Measurements from ENCODE around the gene MYLK. TPM values are rescaled to one million over a fixed set of nuclear protein-coding genes. Genes with fewer than 3 reads are reported as not detected.

Gene MYLK, protein sequence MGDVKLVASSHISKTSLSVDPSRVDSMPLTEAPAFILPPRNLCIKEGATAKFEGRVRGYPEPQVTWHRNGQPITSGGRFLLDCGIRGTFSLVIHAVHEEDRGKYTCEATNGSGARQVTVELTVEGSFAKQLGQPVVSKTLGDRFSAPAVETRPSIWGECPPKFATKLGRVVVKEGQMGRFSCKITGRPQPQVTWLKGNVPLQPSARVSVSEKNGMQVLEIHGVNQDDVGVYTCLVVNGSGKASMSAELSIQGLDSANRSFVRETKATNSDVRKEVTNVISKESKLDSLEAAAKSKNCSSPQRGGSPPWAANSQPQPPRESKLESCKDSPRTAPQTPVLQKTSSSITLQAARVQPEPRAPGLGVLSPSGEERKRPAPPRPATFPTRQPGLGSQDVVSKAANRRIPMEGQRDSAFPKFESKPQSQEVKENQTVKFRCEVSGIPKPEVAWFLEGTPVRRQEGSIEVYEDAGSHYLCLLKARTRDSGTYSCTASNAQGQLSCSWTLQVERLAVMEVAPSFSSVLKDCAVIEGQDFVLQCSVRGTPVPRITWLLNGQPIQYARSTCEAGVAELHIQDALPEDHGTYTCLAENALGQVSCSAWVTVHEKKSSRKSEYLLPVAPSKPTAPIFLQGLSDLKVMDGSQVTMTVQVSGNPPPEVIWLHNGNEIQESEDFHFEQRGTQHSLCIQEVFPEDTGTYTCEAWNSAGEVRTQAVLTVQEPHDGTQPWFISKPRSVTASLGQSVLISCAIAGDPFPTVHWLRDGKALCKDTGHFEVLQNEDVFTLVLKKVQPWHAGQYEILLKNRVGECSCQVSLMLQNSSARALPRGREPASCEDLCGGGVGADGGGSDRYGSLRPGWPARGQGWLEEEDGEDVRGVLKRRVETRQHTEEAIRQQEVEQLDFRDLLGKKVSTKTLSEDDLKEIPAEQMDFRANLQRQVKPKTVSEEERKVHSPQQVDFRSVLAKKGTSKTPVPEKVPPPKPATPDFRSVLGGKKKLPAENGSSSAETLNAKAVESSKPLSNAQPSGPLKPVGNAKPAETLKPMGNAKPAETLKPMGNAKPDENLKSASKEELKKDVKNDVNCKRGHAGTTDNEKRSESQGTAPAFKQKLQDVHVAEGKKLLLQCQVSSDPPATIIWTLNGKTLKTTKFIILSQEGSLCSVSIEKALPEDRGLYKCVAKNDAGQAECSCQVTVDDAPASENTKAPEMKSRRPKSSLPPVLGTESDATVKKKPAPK (N-terminal part only)
- 26.6 TPM for total RNA-seq

DNA sequence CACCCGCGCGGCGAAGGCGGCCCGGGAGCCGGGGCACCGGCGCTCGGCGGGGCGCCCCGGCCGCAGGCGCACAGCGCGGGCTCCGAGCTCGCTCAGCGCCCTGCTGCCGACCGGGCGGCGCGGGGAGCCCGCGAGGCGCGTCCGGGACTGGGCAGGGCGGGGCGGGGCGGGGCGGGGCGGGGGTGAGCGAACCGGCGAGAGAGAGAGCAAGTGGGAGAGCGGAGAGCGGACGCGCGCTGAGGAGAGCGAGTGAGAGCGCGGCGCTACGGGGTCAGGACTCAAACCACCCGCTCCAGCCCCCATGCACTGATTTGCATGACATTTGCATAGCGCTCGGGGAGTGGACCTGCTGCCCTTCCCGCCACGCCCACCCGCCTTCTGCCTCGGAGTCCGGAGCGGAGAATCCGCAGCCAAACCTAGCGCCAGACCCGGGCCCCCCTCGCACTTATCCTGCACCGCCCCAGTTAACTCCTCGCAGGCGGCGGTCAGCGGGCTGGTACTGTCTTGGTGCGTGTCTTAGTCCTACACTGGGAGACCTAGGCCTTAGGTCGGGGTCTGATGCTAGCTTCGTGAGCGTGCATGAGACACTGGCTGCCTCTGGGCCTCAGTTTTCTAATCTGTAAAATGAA is at the start of gene MYLK:
Gene MYLK, minus strand, starts transcription at position 130 of the 629 bp plus-strand sequence. CDS start 90,491 bp downstream, outside the sequence.
- H3K27ac ChIP-seq (ENCODE audit: low read depth, low read length), result no peak within 1 kb of the TSS
- H3K4me1 ChIP-seq (ENCODE audit: control insufficient read depth in 3 of 3, insufficient read depth in 3 of 3, low read length in 3 of 3), result peaks cover 3 to 10% (median 8%) of the 10 kb centered on the region in 3 donors
- H3K4me3 ChIP-seq (ENCODE audit: low read length in 3 of 3), result peak within 1 kb of the TSS; percentile 61 to 70 (median 66)
- H3K9me3 ChIP-seq (ENCODE audit: control insufficient read depth in 3 of 3, low read length in 3 of 3), result no peaks in the 10 kb centered on the region
- H3K27me3 ChIP-seq (ENCODE audit: control insufficient read depth in 3 of 3, insufficient read depth in 3 of 3, low read length in 3 of 3), result peaks cover 0 to 2% (median 0%) of the 10 kb centered on the region in 3 donors
- H3K36me3 ChIP-seq (ENCODE audit: control insufficient read depth in 3 of 3, insufficient read depth in 3 of 3, low read length in 3 of 3), result no peaks in the 10 kb centered on the region
- peak within 1 kb of the TSS; percentile 45 to 58 (median 51) for H3K9ac ChIP-seq (ENCODE audit: low read depth in 1 of 3, low read length in 3 of 3)

DNA sequence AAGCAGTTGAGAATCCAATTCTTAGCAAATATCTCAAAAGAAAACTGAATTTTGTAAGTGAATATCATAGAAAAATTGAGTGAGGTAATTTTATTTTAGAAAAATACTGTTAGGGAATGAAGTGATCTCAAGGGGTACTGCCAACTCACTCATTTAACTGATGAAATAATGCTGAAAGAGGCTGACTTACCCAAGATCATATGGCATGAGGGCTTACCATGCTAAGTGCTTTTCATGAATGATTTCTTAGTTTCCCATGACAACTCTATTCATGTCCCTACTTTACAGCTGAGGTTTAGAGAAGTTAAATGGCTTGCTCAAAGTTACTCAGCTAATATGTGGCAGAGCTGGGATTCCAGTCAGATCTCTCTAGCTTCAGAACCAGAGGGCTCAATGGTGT is 46.3 kb upstream of the MYLK start:
- H3K36me3 ChIP-seq (ENCODE audit: control insufficient read depth in 3 of 3, insufficient read depth in 3 of 3, low read length in 3 of 3), result peaks cover 2 to 9% (median 4%) of the 10 kb centered on the region in 3 donors

DNA sequence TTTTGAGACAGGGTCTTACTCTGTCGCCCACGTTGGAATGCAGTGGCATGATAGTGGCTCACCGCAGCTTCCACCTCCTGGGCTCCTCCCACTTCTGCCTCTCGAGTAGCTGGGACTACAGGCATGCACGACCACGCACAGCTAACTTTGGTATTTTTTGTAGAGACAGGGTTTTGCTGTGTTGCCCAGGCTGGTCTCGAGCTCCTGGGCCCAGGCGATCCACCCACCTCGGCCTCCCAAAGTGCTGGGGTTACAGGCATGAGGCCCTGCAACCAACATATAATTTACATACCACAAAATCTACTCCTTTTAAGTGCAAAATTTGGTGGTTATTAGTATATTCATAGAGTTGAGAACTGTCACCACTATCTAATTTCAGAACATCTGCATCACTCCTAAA is 45.2 kb upstream of the MYLK start:
- Histone ChIP-seq H3K36me3 (ENCODE audit: control insufficient read depth in 3 of 3, insufficient read depth in 3 of 3, low read length in 3 of 3) (peaks cover 2 to 12% (median 4%) of the 10 kb centered on the region in 3 donors), H3K4me1 (ENCODE audit: control insufficient read depth in 3 of 3, insufficient read depth in 3 of 3, low read length in 3 of 3) (no peaks in the 10 kb centered on the region), H3K4me3 (ENCODE audit: low read length in 3 of 3) (no peak overlapping the region), H3K27me3 (ENCODE audit: control insufficient read depth in 3 of 3, insufficient read depth in 3 of 3, low read length in 3 of 3) (no peaks in the 10 kb centered on the region), H3K9me3 (ENCODE audit: control insufficient read depth in 3 of 3, low read length in 3 of 3) (peaks cover 0 to 1% (median 0%) of the 10 kb centered on the region in 3 donors), H3K9ac (ENCODE audit: low read depth in 1 of 3, low read length in 3 of 3) (no peak overlapping the region), H3K27ac (ENCODE audit: low read depth, low read length) (no peak overlapping the region)

More for the DNA sequence above, 46.3 kb upstream of the MYLK start:
- H3K9me3 ChIP-seq (ENCODE audit: control insufficient read depth in 3 of 3, low read length in 3 of 3), result no peaks in the 10 kb centered on the region
- H3K4me1 ChIP-seq (ENCODE audit: control insufficient read depth in 3 of 3, insufficient read depth in 3 of 3, low read length in 3 of 3), result no peaks in the 10 kb centered on the region
- H3K27me3 ChIP-seq (ENCODE audit: control insufficient read depth in 3 of 3, insufficient read depth in 3 of 3, low read length in 3 of 3), result no peaks in the 10 kb centered on the region
- no peak overlapping the region for H3K9ac ChIP-seq (ENCODE audit: low read depth in 1 of 3, low read length in 3 of 3)
- no peak overlapping the region for H3K27ac ChIP-seq (ENCODE audit: low read depth, low read length)
- no peak overlapping the region for H3K4me3 ChIP-seq (ENCODE audit: low read length in 3 of 3)

DNA sequence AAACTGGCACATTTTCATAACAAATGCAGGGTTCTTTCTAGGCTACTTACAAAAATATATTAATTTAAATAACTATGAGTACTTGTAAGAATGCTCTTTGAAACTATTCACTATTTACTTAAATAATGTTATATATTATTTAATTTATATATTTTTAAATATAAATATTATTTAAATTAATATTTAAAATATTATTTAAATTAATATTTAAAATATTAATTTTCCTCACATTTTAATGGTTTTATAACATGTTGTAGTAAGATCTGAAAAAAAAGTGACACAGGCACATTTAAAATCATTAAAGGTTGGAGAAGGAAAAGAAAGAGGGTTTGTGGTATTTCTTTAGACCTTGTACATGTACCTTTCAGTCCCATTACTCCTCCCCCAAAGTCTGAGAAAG is 42.3 kb upstream of the MYLK start:
- Histone ChIP-seq H3K4me1 (ENCODE audit: control insufficient read depth in 3 of 3, insufficient read depth in 3 of 3, low read length in 3 of 3) (no peaks in the 10 kb centered on the region), H3K36me3 (ENCODE audit: control insufficient read depth in 3 of 3, insufficient read depth in 3 of 3, low read length in 3 of 3) (peaks cover 2 to 13% (median 6%) of the 10 kb centered on the region in 3 donors), H3K27me3 (ENCODE audit: control insufficient read depth in 3 of 3, insufficient read depth in 3 of 3, low read length in 3 of 3) (no peaks in the 10 kb centered on the region), H3K27ac (ENCODE audit: low read depth, low read length) (no peak overlapping the region), H3K9ac (ENCODE audit: low read depth in 1 of 3, low read length in 3 of 3) (no peak overlapping the region), H3K9me3 (ENCODE audit: control insufficient read depth in 3 of 3, low read length in 3 of 3) (peaks cover 0 to 3% (median 0%) of the 10 kb centered on the region in 3 donors), H3K4me3 (ENCODE audit: low read length in 3 of 3) (no peak overlapping the region)

DNA sequence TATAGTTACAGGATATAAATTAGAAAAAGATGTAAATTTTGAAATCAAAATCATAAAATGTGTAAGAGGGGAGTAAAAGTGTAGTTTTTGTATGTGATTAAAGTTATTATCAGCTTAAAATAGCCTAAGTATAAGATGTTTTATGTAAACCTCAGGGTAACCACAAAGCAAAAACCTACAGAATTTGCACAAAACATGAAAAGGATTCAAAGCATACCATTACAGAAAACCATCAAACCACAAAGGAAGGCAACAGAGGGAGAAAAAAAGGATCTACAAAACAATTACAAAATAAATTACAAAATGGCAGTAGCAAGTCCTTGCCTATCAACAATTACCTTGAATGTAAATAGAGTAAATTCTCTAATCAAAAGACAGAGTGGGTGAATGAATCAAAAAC is 36.7 kb upstream of the MYLK start:
- Histone ChIP-seq H3K36me3 (ENCODE audit: control insufficient read depth in 3 of 3, insufficient read depth in 3 of 3, low read length in 3 of 3) (peaks cover 2 to 9% (median 3%) of the 10 kb centered on the region in 3 donors), H3K4me3 (ENCODE audit: low read length in 3 of 3) (no peak overlapping the region), H3K9me3 (ENCODE audit: control insufficient read depth in 3 of 3, low read length in 3 of 3) (peaks cover 0 to 5% (median 0%) of the 10 kb centered on the region in 3 donors), H3K4me1 (ENCODE audit: control insufficient read depth in 3 of 3, insufficient read depth in 3 of 3, low read length in 3 of 3) (no peaks in the 10 kb centered on the region), H3K27ac (ENCODE audit: low read depth, low read length) (no peak overlapping the region), H3K27me3 (ENCODE audit: control insufficient read depth in 3 of 3, insufficient read depth in 3 of 3, low read length in 3 of 3) (no peaks in the 10 kb centered on the region), H3K9ac (ENCODE audit: low read depth in 1 of 3, low read length in 3 of 3) (no peak overlapping the region)

DNA sequence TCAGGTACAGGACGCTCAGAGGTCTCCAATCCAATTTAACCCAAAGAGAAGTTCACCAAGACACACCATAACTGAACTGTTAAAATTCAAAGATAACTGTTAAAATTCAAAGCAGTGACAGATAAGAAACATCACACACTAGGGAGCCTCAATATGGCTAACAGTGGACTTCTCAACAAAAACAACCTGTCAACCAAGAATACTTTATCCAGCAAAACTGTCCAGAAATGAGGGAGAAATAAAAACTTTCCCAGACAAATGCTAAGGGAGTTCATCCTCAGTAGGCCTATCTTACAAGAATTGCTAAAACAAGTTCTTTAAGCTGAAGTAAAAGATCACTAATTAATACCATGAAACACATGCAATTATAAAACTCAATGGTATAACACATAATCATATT is 36.3 kb upstream of the MYLK start:
- Histone ChIP-seq H3K36me3 (ENCODE audit: control insufficient read depth in 3 of 3, insufficient read depth in 3 of 3, low read length in 3 of 3) (peaks cover 2 to 9% (median 3%) of the 10 kb centered on the region in 3 donors), H3K4me1 (ENCODE audit: control insufficient read depth in 3 of 3, insufficient read depth in 3 of 3, low read length in 3 of 3) (no peaks in the 10 kb centered on the region), H3K9me3 (ENCODE audit: control insufficient read depth in 3 of 3, low read length in 3 of 3) (peaks cover 0 to 5% (median 0%) of the 10 kb centered on the region in 3 donors), H3K27me3 (ENCODE audit: control insufficient read depth in 3 of 3, insufficient read depth in 3 of 3, low read length in 3 of 3) (no peaks in the 10 kb centered on the region), H3K9ac (ENCODE audit: low read depth in 1 of 3, low read length in 3 of 3) (no peak overlapping the region), H3K4me3 (ENCODE audit: low read length in 3 of 3) (no peak overlapping the region), H3K27ac (ENCODE audit: low read depth, low read length) (no peak overlapping the region)

DNA sequence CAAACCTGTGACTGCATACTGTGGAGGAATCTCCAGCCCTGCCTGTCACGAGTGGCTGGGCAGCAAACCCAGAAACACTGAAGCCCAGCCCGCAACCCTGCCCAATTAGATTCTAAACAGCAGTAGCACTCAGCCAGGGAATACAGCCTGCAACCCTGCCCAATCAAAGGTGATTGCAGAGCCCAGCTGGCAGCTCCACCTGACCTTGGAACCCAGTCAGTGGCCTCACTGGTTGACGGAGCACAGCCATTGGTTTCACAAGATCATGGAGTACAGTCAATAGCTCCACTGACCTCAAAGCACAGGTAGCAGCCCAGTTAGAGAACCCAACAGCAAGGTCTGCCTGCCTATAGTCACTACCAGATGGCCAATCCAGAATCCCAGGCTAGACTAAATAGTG is 35.2 kb upstream of the MYLK start:
- H3K27ac ChIP-seq (ENCODE audit: low read depth, low read length), result no peak overlapping the region
- H3K27me3 ChIP-seq (ENCODE audit: control insufficient read depth in 3 of 3, insufficient read depth in 3 of 3, low read length in 3 of 3), result no peaks in the 10 kb centered on the region
- no peak overlapping the region for H3K4me3 ChIP-seq (ENCODE audit: low read length in 3 of 3)
- H3K9me3 ChIP-seq (ENCODE audit: control insufficient read depth in 3 of 3, low read length in 3 of 3), result peaks cover 0 to 4% (median 0%) of the 10 kb centered on the region in 3 donors
- H3K36me3 ChIP-seq (ENCODE audit: control insufficient read depth in 3 of 3, insufficient read depth in 3 of 3, low read length in 3 of 3), result peaks cover 2 to 7% (median 6%) of the 10 kb centered on the region in 3 donors
- no peaks in the 10 kb centered on the region for H3K4me1 ChIP-seq (ENCODE audit: control insufficient read depth in 3 of 3, insufficient read depth in 3 of 3, low read length in 3 of 3)
- no peak overlapping the region for H3K9ac ChIP-seq (ENCODE audit: low read depth in 1 of 3, low read length in 3 of 3)

DNA sequence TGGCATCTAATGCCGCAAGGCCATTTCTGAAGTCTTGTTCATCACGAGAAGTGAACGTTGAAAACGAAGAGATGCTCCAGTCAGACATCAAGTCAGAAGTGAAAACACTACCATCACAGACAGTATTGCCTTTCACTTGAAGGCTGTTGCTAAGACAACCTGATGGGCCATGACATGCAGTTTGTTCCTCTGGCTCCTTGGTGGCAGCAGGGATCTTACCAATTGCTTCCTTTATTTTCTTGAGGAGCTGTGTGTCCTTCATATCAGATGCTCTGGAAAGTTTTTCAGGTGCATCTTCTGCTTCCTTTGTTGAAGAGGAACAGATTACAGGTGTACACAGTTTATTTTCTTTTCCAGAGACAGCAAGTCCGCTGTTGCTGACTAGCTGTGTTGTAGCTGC is 30.7 kb upstream of the MYLK start:
- Histone ChIP-seq H3K36me3 (ENCODE audit: control insufficient read depth in 3 of 3, insufficient read depth in 3 of 3, low read length in 3 of 3) (peaks cover 0 to 5% (median 0%) of the 10 kb centered on the region in 3 donors), H3K9me3 (ENCODE audit: control insufficient read depth in 3 of 3, low read length in 3 of 3) (no peaks in the 10 kb centered on the region), H3K4me1 (ENCODE audit: control insufficient read depth in 3 of 3, insufficient read depth in 3 of 3, low read length in 3 of 3) (no peaks in the 10 kb centered on the region), H3K27me3 (ENCODE audit: control insufficient read depth in 3 of 3, insufficient read depth in 3 of 3, low read length in 3 of 3) (no peaks in the 10 kb centered on the region), H3K27ac (ENCODE audit: low read depth, low read length) (no peak overlapping the region), H3K4me3 (ENCODE audit: low read length in 3 of 3) (no peak overlapping the region), H3K9ac (ENCODE audit: low read depth in 1 of 3, low read length in 3 of 3) (no peak overlapping the region)

DNA sequence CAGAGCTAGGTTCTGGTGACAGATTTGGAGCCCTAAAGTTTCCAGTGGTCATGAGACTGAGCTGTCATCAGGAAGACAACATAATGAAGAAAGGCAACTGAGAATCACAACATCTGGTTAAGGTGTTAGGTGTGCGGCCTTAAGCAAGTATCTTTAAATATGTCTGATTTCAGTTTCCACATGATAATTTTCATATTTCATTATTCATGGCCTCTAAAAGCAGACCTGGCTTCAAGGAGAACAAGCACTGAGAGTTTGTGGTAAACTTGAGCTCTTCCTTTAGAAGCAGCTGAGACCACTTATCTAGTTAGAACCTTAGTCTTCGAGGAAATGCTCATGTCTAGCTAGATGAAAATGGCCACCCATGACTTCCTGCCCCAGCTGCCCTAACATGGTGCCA is 25.7 kb upstream of the MYLK start:
- Histone ChIP-seq H3K4me1 (ENCODE audit: control insufficient read depth in 3 of 3, insufficient read depth in 3 of 3, low read length in 3 of 3) (no peaks in the 10 kb centered on the region), H3K4me3 (ENCODE audit: low read length in 3 of 3) (no peak overlapping the region), H3K9me3 (ENCODE audit: control insufficient read depth in 3 of 3, low read length in 3 of 3) (no peaks in the 10 kb centered on the region), H3K27me3 (ENCODE audit: control insufficient read depth in 3 of 3, insufficient read depth in 3 of 3, low read length in 3 of 3) (no peaks in the 10 kb centered on the region), H3K9ac (ENCODE audit: low read depth in 1 of 3, low read length in 3 of 3) (no peak overlapping the region), H3K27ac (ENCODE audit: low read depth, low read length) (no peak overlapping the region), H3K36me3 (ENCODE audit: control insufficient read depth in 3 of 3, insufficient read depth in 3 of 3, low read length in 3 of 3) (peaks cover 0 to 2% (median 0%) of the 10 kb centered on the region in 3 donors)

Measured in skeletal muscle tissue (tissue), 4 donors.